GM10266 (cell line): ENCODE measurements around the gene PLCB4.

Experiments
- DNase-seq: peaks from one replicate; pipeline ENCODE4 v3.0.0; 2012; ENCODE audit errors: extremely low spot score
- CTCF ChIP-seq: IDR thresholded peaks from 2 replicates; pipeline ENCODE4 v1.5.1; 2012; ENCODE audit warnings: mild to moderate bottlenecking, low read depth; ENCODE audit not compliant: control insufficient read depth, insufficient read depth; ENCODE audit errors: missing control alignments

The PLCB4 gene

DNA sequence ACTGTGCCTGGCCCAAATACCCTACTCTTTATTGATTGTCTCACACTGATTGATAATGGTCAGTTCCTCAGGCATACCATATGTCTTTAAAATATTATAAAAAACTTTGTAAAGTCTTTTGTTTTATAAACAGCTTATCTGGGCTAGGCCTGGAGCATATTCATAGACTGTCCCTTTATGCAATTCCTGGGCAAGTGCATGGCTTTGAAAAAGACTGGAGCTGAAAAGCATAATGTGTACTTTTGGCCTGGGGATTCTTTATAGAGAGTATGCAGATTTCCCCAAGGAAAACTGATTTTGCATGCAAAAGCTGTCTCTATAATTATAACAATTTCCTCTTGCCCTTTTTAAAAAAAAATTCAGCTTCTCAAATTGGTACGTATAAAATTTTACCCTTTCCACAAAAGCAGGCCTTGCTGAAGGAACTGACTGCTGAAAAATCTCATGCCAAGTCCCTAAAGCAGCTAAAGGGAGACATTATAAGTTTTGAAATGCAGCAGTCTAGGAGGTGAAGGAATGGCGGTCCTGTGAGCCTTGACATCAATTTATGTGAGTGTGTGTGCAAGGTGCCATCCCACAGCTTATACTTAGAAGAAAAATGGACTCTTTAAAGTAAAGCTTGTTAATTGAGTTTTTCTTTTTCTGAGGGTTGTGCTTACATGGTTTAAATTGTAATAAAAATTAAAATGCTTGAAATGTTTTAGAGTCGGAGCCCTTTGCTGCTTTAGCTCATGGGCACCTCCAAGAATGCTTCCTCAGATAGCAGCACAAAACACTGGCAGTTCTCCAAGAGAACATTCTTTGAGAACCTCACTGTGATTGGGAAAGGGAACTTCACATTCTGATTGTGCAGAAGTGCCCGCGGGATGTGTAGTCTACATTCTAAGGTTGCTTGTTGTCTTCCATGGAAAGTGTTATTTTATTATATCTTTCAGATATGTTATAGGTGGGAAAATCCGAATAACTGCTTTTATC lies 43.9 kb downstream of the PLCB4 start:
- no peak for DNase-seq
- TF ChIP-seq CTCF, result no peak

DNA sequence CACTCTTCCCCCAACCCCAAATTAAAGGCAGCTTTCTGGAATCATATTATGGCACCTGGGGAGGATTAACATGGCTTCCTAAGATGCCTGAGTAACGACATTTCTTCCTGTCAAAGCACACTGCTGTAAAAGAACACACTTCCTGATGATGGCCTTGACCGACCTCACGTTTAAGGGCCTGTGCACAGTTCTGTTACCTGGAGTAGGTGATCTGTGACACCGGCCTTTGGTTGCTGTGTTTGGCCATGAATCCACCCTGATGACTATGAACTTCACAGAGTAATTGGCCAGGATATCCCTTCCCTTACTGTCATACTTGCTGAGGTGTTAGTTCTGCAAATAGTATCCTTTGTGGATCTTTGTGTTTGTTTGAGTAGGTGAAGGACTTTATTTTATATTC lies 45.8 kb downstream of the PLCB4 start:
- DNase-seq, result no peak
- TF ChIP-seq CTCF, result no peak

DNA sequence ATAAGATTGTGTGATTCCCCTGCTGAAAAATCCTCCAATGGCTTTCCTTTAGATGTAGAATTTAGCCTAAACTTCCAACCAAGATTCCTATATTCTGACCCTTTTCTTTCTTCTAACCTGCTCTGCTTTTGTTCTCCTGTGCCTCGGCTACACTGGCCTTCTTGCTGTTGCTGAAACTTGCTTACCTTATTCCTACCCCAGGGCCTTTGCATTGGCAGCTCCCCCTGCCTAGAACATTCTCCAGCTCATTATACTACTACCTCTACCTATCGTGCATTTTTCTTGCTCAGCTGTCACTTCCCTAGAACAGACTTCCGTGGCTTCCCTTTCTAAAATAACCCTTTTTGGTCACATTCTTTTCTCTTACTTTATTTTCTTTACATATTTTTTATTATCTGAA lies 48.7 kb downstream of the PLCB4 start:
- DNase-seq, result no peak
- TF ChIP-seq CTCF, result no peak

DNA sequence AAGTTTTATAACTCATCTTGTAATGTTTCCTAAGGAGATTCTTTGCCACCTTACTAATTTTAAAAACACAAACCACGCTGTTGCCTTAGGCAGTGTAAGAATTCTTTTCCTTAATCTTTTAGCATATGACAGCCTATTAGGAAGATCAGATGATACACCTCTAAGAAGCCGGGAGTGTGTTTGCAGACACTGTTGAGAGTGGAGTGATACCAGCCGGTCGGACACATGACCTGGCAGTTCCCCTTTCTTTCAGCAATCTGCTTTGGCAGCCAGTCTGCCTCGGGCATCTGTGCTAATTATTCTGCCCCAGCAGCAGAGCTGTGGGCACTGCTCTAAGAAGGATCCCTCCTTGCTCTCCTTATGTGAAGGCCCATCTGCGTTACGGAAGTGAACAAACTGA lies 50.9 kb downstream of the PLCB4 start:
- no peak for TF ChIP-seq CTCF
- DNase-seq, result no peak

GRCh38 chr20:9121211-9121610 lies 52.3 kb downstream of the PLCB4 start:
- no peak for TF ChIP-seq CTCF
- DNase-seq, result no peak

DNA sequence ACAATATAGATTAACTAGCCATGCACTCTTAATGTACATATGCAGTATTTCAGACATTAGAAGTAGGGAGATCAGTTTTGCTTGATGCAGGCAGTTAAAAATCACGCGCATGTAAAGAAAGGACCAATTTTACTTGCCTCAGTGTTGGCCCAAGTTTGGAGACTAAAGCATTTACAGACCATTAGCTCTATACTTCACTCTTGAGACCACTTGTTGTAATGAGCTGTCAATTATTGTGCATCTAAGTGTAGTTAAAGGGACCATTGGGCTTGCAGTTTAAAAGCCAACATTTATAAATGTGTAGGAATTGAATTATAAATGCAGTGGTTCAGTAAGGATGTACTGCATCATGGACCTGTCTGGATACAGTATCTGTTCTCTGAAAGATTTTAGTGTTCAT lies 53.7 kb downstream of the PLCB4 start:
- DNase-seq, result no peak
- no peak for TF ChIP-seq CTCF

DNA sequence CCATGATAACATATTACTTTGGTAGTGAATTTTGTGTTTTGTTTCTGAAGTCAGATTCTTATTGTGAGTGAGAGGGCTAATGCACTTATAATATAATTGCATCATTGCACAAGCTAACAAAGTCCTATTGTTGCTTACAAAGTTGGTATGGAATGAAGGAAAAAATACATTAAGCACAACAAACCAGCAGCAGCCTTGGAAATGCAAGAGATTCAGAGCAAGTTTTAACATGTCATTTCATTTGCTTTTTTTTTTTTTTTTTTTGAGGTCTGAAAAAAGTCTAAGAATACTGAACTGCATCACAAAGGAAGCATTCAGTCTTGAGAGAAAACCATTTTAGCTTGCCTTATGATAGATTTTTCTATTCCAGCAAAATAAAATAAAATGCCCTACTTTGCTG lies 57.6 kb downstream of the PLCB4 start:
- TF ChIP-seq CTCF, result no peak
- DNase-seq, result no peak
